HG03571 (cell line): ENCODE data around the gene RELCH.

Experiments used
- ATAC-seq: cut with Tn5 transposase; IDR thresholded peaks from one replicate; pipeline ENCODE4 v1.9.1; 2021; ENCODE audit not compliant: unreplicated experiment

Gene RELCH

DNA sequence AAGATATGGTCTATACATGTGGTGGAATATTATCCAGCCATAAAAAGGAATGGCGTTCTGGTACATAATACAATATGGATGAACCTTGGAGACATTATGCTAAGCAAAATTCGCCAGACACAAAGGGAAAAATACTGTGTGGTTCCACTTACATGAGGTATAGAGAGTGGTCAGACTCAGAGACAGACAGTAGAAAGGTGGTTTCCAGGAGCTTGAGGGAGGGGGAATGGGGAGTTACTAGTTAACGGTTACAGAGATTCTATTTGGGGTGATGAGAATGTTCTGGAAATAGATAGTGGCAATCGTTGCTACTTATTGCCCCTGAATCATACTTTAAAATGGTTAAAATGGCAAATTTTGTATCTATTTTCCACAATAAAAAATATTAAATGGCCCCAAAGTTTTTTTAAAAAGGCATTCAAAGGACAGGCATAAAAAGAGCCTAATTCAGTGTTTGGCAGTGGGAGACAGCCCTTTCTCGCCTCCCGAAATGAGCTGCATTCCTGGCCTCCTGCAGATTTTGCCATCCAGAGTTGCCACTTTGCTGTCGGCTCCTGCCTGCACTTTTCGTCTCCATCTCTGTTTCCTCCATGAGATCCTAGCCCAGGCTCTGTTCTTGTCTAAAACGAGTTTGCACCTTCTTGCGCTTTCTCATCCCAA lies 151.5 kb downstream of the RELCH start:
- ATAC-seq = no peak

DNA sequence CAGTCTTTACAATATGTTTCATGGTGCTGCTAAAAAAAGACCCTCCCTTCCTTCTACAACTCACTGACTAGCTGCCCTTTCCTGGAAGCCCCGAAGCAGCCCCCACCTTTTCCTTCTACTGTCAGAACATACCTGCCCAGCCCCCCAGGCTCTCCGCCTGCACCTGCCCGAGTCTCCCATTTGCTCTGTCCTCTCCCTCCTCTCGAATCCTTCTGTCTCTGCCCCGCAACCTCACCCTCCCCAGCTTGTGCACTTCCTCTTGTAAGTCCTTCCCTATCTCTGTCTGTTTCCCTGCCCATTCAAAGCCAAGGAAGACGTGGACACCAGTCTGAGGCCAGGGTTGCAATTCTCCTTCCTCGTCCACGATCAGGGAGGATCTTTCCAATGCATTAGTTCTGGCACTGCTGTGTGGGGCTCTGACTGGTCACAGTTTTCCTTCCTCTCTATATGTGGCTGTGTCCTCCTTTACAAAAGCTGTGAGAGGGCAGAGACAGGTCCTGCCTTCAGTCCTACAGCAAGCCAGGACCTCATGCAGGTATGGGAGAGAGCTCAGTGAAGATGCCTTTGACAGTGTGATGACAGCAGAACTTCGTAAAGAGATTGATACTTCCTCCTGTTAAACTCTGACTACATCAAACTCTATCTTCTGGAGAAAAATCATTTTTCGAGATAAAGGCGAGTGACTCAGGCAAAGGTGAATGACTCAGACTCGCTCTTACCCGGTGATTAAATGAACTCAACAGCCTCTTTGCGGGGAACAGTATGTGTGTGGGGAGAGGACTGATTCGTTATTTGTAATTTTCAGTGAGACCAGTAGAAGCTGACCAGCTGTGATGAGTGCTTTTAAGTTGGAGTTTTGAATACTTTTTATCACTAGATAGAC lies 152.3 kb downstream of the RELCH start:
- no peak for ATAC-seq

DNA sequence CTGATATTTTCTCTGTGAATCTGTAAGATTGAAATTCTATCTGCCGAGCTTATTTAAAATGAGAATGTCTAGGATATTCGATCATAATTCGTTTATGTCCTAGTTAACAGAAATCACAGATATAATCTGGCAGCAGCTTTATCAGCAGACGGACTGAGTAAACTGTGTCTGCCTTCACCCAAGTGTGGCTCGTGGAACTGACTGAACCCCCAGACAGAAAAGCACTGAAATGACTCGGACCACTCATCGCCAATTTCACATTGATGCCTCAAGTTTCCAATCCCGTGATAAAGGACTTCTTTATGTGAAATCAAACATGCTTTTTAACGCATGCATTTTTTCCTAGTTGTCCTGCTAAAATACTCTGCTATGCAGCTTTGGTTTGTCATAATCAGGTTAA lies 153.9 kb downstream of the RELCH start:
- ATAC-seq = no peak

DNA sequence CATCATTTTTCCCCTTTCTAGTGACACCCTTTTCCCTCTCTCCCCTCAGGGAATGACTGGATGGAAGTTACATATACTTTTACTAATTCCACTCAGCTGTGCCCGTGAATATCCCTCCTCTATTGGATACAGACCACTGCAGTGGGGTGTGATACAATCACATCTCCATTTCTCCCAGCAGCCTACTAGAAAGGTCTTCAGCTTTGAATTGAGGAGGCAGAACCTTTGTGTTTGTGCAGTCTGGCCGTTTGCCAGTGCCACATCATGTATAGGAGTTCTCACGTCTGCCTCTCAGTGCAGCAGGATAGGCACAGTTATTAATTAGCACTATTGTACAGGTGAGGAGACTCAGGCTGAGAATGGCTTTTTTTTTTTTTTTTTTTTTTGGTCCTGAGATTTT lies 154.4 kb downstream of the RELCH start:
- no peak for ATAC-seq

DNA sequence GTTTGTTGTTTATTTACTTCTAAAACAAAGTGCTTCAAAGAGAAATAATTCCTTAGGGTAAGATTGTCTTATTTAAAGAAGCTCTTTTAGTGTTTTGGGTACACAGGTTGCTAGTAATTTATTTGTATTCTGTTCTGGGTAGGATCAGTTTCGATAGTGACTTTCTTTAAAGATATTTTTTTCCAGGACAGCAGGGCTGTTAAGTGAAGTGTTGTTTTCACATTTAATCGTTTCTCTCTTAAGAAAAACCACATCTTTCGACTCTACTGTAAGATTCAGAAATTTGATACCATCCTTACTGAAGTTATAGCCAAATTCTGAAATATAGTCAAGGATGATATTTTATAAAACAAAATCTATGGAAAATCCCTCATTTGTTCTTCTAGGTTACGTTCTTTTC lies 155.8 kb downstream of the RELCH start:
- ATAC-seq = no peak

DNA sequence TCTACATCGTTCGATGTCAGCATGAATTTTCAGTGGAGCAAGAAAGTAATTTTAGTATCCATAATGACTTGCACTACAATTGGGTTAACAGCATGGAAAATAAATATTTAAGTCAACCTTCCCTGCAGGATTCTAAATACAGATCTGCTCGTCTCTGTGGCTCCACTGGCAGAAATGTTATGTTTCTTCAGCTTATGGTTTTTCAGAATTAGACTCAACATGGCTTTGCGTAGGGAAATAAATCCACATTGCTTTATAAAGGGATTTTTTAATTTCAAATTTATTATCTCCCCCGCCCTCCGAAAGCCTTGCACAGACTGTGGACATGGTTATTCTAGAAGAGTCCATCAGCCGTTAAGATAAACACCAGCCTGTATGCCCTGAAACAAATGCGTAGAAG lies 156.3 kb downstream of the RELCH start:
- ATAC-seq = no peak

DNA sequence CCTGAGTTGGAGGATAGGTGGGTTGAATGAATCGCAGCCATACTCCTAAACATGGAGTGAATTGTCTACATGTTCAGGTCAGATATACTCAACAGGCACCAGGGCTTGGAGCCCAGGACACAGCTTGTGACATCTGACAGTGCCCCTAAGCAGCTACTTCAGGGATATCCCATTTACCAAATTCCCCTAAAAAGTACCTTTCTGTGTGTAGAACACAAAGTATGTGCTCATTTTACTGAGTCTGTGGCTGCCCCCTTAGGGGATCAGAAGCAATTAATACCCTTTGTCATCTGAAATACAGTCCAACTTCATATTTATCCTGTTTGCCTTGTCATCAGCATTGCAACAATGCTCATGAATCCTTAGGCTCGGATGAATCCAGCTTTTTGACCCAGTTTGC lies 158.9 kb downstream of the RELCH start:
- no peak for ATAC-seq

DNA sequence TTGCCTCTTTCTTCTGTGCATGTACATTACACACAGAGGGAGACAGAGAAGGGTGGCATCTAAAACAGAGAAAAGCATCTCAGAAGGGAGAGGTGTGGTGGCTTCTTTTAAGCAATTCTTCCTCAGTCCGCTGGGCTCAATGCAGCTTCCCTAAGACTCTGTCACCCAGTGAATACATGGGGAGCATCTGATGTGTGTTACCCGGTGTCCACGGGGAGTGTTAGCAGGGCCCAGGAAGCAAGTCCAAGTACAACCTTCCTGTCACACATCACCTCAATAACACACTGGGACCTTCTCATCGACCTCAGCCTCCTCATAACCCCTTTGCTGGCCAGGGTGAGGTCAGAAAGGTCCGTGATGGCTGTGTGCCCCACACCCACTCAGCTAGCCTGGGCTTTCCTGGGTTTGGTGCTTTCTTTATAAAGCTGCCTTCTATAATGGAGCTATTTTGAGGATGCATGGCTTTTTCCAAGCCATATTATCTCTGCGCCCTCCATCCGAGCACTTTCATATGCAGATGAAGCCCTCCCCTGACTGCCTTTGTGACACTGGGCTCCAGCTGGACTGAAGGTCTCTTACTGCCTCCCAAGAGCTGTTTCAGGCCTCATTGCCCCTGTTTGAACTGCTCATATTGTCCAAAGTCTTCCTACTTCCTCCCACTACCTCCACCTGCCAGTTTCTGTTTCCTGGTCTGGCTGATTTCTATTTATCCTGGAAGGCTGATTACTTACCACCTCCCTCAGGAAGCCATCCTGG lies 159.5 kb downstream of the RELCH start:
- no peak for ATAC-seq

DNA sequence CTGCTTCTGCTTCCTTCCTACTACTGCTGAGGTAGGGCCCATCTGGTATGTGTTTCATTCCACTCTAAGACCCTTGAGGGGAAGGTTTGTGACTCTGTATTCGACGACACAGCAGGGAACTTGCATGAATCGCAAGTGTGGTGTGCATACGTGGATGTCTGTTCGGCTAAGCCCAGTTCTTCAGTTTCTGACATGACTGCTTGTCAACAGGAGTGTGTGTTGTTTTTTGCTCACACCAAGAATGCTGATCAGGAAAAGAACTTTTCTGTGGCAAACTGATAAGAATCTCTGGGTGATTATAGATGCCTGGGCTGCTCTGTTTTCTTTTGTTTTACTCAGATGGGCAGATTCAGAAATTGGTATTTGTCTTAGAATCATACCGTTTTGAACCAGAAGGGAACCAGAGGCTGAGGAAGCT lies 160.0 kb downstream of the RELCH start:
- no peak for ATAC-seq

DNA sequence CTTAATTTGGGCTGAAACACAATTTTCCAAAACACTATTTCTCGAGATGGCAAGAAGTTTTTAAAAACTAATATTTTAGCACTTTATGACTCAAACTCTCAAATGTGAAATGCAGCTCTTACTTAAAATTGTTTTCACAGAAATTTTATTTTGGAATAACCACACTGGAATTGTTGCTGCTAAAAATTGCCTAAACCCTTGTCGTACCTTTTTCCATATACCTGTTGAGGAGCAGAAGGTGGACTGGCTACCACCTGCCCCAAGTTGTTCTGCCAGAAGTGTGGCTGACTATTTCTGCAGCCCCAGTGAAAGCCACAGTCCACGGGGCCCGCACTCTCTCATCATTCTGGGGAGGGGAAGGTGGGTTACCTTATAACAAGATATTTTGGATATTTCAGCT lies 161.4 kb downstream of the RELCH start:
- ATAC-seq = no peak

DNA sequence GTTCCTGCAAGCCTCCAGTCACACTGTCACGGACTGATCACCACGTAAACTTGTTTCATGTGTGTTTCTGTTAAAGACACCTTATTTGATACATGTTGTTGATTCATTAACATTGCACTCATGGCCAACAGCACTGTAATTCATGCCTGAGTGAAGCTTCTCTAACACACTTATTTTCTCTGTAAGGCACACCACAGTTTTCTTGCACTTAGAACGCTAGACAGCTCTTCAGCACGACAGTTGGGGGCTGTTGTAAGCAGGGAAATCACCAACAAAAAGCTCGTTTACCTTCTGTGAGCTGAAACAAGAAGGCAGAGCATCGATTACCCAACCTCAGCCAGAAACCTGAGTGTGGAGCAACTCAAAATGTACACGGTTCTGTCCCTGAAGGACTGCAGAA lies 166.1 kb downstream of the RELCH start:
- ATAC-seq = no peak

DNA sequence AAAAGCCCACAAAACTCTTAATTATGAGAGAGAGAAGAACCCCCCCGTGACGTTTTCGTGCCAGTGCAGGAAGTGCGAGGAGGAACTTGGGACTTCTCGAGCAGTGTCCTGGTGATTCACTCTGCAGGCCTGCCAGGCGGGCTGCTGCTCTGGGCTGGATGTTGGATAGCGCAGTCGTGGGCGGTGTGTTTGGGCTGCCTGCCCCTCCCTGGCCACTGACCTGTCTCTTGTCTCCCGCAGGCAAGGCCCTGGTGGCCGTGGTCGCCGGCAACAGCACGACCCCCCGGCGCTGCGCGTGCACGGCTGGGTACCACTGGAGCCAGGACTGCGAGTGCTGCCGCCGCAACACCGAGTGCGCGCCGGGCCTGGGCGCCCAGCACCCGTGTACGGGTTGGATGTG lies 167.1 kb downstream of the RELCH start:
- ATAC-seq = no peak

DNA sequence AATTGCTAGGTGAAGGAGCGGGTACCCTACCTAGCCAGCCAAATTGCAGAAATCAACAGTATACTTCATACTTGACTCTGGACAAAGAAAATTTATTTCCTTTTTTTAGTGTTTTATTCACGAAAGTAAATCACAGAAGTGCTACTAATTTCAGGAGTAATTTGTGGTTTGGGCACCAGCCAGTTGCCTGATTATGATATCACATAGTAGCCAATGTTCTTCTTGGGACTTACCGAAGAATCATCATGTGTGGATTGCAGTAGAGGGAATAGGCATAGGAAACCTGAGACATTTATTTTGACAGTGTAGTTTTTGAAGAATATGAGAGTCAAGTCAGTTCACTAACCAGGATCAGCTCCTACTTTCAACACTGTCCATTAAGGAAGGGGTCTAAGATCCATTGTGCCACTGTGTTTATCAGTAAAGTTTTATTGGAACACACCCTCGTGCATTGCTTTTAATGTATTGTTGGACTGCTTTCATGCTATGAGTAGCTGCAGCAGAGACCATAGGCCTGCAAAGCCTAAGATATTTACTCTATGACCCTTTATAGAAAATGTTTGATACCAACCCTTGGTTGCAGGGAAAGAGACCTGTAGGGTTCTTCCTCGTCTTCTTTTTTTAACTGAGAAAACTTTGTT lies 170.1 kb downstream of the RELCH start:
- no peak for ATAC-seq
